ENCODE measurements around the gene SCARB1. TPM values are rescaled to one million over a fixed set of nuclear protein-coding genes. Genes with fewer than 3 reads are reported as not detected.

SCARB1 gene
- total and polyA plus RNA-seq, 2 of the 13 experiments (the other 11 are each of a cell fraction or from before 2014, with no cell fraction given) = 63.4 to 160 TPM

DNA sequence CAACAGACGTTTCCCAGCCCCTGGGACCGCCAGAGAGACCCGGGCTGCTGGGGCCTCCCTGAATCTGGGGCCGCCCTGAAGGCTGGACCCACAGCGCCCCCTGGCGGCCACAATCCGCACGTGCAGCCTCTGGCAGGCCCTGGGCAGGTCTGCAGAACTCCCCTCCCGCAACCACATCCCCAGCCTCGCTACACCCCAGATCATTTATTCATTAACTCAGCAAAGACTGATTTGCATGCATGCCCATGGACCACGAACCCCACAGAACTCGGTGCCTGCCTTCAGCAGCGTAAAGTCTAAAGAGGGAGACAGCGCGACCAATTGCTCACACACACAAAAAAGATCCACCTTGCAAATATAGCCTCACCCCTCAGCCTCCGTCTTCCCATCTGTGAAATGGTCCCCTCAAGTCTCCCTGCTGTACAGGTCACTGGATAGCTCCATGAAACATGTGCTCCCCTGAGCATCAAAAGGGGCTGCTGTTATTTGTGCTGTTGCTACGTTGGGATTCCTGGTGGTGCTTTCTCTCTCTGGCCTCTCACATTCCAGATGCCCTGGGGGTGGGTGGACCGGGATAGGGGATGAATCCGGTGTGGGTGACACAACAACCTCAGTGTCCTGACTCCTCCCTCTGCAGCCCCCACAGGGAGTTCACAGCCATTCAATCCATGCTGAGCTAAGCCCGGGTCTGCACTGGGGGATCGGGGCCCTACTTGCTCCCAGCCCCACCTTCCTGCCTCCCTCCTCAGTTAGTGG, 96.4 kb downstream of the SCARB1 start (continued):
- TF ChIP-seq, protein P1, sequence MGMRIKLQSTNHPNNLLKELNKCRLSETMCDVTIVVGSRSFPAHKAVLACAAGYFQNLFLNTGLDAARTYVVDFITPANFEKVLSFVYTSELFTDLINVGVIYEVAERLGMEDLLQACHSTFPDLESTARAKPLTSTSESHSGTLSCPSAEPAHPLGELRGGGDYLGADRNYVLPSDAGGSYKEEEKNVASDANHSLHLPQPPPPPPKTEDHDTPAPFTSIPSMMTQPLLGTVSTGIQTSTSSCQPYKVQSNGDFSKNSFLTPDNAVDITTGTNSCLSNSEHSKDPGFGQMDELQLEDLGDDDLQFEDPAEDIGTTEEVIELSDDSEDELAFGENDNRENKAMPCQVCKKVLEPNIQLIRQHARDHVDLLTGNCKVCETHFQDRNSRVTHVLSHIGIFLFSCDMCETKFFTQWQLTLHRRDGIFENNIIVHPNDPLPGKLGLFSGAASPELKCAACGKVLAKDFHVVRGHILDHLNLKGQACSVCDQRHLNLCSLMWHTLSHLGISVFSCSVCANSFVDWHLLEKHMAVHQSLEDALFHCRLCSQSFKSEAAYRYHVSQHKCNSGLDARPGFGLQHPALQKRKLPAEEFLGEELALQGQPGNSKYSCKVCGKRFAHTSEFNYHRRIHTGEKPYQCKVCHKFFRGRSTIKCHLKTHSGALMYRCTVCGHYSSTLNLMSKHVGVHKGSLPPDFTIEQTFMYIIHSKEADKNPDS (CRISPR knock-in tag; IDR thresholded peaks at IDR 0.05) = no peak
- TF ChIP-seq IRX3 (CRISPR knock-in tag; IDR thresholded peaks at IDR 0.05; ENCODE audit: borderline replicate concordance, low read depth) (no peak), TBL1XR1 (IDR thresholded peaks at IDR 0.05; ENCODE audit: borderline replicate concordance, low read length, partially characterized antibody) (no peak), STAG1 (CRISPR knock-in tag; IDR thresholded peaks at IDR 0.05) (peak; percentile 96), CBX5 (CRISPR knock-in tag; IDR thresholded peaks at IDR 0.05; ENCODE audit: borderline replicate concordance) (no peak), ZMYM2 (CRISPR knock-in tag; IDR thresholded peaks at IDR 0.05) (0 out of 2 replicates have a peak, but pooled peaks have one; percentile 16), TMF1 (CRISPR knock-in tag; IDR thresholded peaks at IDR 0.05; ENCODE audit: low read depth) (no peak), ZNF292 (CRISPR knock-in tag; IDR thresholded peaks at IDR 0.05; ENCODE audit: borderline replicate concordance, low read depth) (no peak), ZNF335 (CRISPR knock-in tag; IDR thresholded peaks at IDR 0.05) (no peak), ZNF33A (CRISPR knock-in tag; IDR thresholded peaks at IDR 0.05; ENCODE audit: borderline replicate concordance) (no peak), NR3C1 (CRISPR knock-in tag; IDR thresholded peaks at IDR 0.05) (no peak), TSC22D2 (CRISPR knock-in tag; IDR thresholded peaks at IDR 0.05; ENCODE audit: borderline replicate concordance) (no peak)
- TF ChIP-seq, protein P2, sequence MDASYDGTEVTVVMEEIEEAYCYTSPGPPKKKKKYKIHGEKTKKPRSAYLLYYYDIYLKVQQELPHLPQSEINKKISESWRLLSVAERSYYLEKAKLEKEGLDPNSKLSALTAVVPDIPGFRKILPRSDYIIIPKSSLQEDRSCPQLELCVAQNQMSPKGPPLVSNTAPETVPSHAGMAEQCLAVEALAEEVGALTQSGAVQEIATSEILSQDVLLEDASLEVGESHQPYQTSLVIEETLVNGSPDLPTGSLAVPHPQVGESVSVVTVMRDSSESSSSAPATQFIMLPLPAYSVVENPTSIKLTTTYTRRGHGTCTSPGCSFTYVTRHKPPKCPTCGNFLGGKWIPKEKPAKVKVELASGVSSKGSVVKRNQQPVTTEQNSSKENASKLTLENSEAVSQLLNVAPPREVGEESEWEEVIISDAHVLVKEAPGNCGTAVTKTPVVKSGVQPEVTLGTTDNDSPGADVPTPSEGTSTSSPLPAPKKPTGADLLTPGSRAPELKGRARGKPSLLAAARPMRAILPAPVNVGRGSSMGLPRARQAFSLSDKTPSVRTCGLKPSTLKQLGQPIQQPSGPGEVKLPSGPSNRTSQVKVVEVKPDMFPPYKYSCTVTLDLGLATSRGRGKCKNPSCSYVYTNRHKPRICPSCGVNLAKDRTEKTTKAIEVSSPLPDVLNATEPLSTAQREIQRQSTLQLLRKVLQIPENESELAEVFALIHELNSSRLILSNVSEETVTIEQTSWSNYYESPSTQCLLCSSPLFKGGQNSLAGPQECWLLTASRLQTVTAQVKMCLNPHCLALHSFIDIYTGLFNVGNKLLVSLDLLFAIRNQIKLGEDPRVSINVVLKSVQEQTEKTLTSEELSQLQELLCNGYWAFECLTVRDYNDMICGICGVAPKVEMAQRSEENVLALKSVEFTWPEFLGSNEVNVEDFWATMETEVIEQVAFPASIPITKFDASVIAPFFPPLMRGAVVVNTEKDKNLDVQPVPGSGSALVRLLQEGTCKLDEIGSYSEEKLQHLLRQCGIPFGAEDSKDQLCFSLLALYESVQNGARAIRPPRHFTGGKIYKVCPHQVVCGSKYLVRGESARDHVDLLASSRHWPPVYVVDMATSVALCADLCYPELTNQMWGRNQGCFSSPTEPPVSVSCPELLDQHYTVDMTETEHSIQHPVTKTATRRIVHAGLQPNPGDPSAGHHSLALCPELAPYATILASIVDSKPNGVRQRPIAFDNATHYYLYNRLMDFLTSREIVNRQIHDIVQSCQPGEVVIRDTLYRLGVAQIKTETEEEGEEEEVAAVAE (CRISPR knock-in tag; IDR thresholded peaks at IDR 0.05; ENCODE audit: borderline replicate concordance) = no peak
- TF ChIP-seq, protein P3, sequence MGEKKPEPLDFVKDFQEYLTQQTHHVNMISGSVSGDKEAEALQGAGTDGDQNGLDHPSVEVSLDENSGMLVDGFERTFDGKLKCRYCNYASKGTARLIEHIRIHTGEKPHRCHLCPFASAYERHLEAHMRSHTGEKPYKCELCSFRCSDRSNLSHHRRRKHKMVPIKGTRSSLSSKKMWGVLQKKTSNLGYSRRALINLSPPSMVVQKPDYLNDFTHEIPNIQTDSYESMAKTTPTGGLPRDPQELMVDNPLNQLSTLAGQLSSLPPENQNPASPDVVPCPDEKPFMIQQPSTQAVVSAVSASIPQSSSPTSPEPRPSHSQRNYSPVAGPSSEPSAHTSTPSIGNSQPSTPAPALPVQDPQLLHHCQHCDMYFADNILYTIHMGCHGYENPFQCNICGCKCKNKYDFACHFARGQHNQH (CRISPR knock-in tag; IDR thresholded peaks at IDR 0.05) = no peak
- TF ChIP-seq, protein P4, sequence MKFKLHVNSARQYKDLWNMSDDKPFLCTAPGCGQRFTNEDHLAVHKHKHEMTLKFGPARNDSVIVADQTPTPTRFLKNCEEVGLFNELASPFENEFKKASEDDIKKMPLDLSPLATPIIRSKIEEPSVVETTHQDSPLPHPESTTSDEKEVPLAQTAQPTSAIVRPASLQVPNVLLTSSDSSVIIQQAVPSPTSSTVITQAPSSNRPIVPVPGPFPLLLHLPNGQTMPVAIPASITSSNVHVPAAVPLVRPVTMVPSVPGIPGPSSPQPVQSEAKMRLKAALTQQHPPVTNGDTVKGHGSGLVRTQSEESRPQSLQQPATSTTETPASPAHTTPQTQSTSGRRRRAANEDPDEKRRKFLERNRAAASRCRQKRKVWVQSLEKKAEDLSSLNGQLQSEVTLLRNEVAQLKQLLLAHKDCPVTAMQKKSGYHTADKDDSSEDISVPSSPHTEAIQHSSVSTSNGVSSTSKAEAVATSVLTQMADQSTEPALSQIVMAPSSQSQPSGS (CRISPR knock-in tag; IDR thresholded peaks at IDR 0.05) = 0 out of 2 replicates have a peak, but pooled peaks have one; percentile 23
- TF ChIP-seq, protein P5, sequence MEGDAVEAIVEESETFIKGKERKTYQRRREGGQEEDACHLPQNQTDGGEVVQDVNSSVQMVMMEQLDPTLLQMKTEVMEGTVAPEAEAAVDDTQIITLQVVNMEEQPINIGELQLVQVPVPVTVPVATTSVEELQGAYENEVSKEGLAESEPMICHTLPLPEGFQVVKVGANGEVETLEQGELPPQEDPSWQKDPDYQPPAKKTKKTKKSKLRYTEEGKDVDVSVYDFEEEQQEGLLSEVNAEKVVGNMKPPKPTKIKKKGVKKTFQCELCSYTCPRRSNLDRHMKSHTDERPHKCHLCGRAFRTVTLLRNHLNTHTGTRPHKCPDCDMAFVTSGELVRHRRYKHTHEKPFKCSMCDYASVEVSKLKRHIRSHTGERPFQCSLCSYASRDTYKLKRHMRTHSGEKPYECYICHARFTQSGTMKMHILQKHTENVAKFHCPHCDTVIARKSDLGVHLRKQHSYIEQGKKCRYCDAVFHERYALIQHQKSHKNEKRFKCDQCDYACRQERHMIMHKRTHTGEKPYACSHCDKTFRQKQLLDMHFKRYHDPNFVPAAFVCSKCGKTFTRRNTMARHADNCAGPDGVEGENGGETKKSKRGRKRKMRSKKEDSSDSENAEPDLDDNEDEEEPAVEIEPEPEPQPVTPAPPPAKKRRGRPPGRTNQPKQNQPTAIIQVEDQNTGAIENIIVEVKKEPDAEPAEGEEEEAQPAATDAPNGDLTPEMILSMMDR (CRISPR knock-in tag; IDR thresholded peaks at IDR 0.05) = peak; percentile 95
